Astrocyte of the spinal cord (primary cell): ENCODE results near the gene GLIS2.
A peak's percentile ranks its signal among the peaks of the same experiment; 100 is the strongest.

ENCODE experiments used
- DNase-seq: peaks from one replicate; pipeline ENCODE4 v3.0.0; 2011; ENCODE audit warnings: low read depth, low spot score
- H3K4me3 ChIP-seq: 2 replicates; pipeline ENCODE4 v1.5.1; 2011; ENCODE audit warnings: low read depth, mild to moderate bottlenecking, low read length, moderate library complexity
- in situ Hi-C: cut with HindIII; loops from 2 replicates; pipeline ENCODE4 v1.10.0; 2017; ENCODE audit warnings: low sequenced_read_pairs
- TF ChIP-seq, protein P1 (sequence below): IDR thresholded peaks from 2 replicates; pipeline ENCODE4 v1.5.1; 2012; ENCODE audit warnings: low read depth, mild to moderate bottlenecking, low read length, inconsistent platforms

The GLIS2 gene

DNA sequence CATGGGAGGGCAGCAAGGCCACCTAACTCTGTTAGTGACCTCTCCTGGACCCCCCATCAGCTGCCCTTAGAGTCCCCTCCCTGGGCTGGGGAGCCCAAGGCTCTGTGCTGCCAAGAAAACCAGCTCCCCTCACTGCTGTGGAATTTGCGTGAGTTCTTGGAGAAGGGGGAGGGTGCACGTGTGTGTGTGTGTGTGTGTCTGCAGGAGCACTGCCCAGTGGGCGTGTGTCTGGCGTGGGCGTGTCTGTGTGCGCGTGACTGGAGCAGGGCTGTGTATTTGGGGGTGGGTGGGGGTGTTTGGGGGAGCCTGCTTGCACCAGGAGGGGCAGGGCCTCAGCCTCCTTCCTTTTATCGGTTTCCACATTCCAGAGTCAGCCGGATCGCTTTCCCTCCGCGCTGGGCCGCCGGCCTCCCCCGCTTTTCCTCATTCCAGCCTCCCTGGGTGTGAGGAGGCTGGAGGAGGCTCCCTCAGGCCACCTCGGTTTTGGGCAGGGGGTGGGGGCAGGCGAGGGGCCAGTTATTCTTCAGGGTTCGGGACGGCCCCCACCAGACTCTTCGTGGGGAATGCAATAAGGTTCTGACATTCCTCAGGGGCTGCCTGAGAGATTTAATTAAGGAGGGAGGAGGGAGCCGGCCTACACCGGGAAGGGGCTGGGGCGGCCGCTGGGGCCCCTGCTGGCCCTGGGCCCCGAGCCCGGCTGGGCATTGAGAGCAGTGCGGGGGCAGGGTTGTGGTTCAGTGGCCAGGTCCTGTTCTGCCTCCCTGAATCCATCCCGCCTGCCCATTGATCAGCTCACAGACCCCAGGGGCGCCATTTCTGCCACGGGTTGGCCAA lies 58.3 kb downstream of the GLIS2 start:
- peak overlapping the region; percentile 78 for H3K4me3 ChIP-seq
- in situ Hi-C loops: no loop called here
- DNase-seq: peak; percentile 85
- TF ChIP-seq, protein P1, sequence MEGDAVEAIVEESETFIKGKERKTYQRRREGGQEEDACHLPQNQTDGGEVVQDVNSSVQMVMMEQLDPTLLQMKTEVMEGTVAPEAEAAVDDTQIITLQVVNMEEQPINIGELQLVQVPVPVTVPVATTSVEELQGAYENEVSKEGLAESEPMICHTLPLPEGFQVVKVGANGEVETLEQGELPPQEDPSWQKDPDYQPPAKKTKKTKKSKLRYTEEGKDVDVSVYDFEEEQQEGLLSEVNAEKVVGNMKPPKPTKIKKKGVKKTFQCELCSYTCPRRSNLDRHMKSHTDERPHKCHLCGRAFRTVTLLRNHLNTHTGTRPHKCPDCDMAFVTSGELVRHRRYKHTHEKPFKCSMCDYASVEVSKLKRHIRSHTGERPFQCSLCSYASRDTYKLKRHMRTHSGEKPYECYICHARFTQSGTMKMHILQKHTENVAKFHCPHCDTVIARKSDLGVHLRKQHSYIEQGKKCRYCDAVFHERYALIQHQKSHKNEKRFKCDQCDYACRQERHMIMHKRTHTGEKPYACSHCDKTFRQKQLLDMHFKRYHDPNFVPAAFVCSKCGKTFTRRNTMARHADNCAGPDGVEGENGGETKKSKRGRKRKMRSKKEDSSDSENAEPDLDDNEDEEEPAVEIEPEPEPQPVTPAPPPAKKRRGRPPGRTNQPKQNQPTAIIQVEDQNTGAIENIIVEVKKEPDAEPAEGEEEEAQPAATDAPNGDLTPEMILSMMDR: no peak

DNA sequence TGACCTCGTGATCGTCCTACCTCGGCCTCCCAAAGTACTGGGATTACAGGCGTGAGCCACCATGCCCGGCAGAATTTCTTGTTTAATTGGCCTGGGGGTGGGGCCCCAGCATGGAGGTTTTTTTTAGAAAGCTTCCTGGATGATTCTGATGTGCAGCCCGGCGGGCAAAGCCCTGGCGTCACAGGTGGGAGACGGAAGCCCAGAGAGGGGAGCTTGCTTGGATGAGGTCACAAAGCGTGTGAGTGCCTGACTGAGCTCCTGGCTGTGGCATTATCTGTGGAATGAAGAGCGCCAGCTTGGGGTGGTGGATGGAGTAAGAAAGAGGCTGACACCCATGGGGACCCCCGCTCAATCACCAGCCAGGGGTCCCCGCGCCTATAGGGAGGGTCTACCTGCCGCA lies 59.9 kb downstream of the GLIS2 start:
- in situ Hi-C loops: no loop called here
- DNase-seq: no peak
- no peak overlapping the region for H3K4me3 ChIP-seq
- TF ChIP-seq, protein P1: no peak

DNA sequence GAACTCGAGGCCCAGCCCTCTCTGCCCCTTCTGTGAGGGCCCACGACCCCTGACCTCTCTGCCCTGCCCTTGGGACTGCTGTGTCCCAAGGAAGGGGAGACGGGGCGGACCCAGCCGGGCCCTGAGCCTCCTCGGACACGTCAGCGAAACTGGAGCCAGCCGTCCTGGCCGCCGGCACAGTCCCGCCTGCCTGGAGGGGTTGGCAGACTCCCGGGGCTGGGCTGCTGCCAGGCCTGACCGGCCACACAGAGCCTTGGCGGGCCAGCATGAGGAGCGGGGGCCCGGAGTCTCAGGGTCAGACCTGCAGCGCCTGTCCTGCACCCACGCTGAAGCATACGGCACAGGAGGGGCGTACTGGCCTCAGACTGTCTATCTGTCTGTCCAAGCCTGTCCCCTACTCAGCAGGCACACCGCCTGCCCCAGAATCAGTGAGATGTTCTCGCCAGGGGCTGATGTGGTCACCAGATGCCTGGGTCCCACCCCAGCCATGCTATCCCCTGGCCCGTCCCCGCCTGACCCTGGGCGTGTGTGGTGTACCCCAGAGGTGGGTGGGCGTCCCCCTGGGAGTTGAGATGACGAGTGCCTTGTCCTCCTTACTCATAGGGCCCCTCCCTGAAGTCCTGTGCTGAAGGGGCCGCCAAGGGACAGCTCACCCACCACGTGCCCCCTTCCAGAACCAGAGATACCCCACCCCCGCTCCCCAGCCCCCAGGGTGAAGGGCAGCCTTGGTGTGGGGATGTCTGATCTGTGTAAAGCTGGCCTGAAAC lies 60.4 kb downstream of the GLIS2 start:
- H3K4me3 ChIP-seq: no peak overlapping the region
- TF ChIP-seq, protein P1: no peak
- in situ Hi-C loops: no loop called here
- DNase-seq: peak; percentile 82

DNA sequence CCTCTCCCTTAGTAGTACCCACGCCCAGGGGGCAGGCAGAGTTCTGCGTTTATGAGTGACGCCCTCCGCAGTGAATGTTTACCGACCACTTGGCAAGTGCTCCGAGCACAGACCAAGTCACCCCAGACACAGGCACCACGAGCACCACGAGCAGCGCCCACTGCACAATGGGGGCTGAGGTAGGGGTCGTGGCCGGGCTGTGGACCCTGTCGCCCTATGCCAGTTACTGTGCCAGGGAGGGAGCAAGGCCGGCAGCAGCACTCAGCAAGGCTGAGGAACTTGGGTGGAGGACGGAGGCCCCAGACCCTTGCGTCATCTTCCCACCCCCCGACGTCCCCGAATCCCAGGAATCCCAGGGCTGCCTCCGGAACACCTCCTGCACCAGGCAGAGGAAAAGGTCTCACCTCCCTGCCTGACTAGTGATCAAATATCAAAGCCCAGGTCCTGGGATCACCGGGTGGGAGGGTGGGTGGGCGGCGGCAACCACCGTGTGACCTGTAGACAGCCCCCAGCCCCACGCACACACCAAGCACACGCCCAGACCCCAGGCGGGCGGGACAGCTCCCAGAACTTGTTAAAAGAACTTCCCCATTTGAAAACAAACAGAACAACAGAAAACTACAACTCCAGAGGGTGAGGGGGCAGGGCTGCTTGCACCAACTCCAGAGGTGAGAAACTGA lies 61.2 kb downstream of the GLIS2 start:
- no peak for DNase-seq
- in situ Hi-C loops: no loop called here
- H3K4me3 ChIP-seq: no peak overlapping the region
- TF ChIP-seq, protein P1: no peak

DNA sequence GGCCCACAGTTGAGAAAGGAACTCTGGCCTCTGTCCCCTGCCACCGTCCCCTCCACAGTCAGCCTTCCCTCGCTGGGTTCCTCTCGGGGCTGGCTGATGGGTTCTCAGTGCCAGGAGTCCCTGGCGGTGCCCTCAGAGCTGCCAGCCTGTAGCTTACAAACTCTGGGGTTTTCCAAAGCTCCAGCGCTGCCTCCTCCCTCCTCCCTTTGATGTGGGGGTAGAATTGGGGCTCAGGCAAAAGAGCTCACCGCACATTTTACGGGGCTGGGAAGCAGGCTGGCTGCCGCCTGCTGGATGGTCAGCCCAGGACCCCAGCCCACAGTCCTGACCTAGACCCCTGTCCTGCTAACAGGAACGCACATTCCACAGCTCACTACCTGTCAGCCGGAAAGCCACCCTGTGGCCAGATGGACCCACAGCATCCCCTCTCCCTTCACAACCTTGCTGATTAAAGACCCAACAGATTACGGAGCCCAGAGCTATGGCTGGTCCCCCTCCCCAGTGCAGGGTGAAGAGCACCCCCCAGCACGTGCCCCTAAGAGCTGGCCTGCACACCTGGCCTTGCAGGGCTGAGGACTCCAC lies 61.8 kb downstream of the GLIS2 start:
- TF ChIP-seq, protein P1: peak; percentile 23
- no peak for DNase-seq
- in situ Hi-C loops: no loop called here
- no peak overlapping the region for H3K4me3 ChIP-seq

DNA sequence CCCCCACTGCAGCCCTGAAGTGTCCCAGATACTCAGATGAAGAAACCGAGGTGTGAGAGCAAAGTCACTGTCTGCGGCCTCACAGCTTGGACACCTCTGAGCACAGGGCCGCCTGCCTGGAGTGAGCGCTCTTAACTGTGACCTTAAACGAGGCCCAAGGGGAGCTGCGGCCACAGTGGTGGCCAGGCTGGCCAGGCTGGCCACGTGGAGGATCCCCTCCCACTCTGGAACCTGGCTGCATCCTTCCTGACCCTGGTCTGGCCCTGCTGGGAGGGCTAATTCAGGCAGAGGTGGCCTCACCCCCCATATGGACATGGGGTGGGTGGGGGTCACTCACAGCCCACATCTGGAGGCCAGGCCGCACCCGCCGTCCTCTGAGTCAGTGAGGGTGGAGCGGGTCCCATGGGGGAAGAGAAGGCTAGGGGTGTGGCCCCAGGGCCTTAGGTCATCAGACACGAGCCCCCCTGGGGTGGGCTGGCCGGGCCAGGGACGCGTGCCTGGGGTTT lies 62.3 kb downstream of the GLIS2 start:
- DNase-seq: no peak
- in situ Hi-C loops: no loop called here
- TF ChIP-seq, protein P1: no peak
- no peak overlapping the region for H3K4me3 ChIP-seq
